ENCODE measurements around the gene FAM149B1. TPM values are rescaled to one million over a fixed set of nuclear protein-coding genes. Genes with fewer than 3 reads are reported as not detected.

Gene FAM149B1
- total RNA-seq, 1 experiment from 2014 or later: 22.8 TPM

- TF ChIP-seq CTCF (IDR thresholded peaks at IDR 0.05; ENCODE audit: unreplicated experiment): no peak
- no peak for DNase-seq (ENCODE audit: unreplicated experiment)
- H3K4me1 Mint-ChIP-seq (ENCODE audit: insufficient read depth, unreplicated experiment): peaks cover 39% of the 10 kb centered on the region
- no peaks in the 10 kb centered on the region for H3K9me3 Mint-ChIP-seq (ENCODE audit: unreplicated experiment)
- intact Hi-C loops (cut with micrococcal nuclease): no loop called here
- peaks cover 59% of the 10 kb centered on the region for H3K36me3 Mint-ChIP-seq (ENCODE audit: insufficient read depth, unreplicated experiment)
- no TSS peak for BruUV-seq (replicated peaks)
- H3K27me3 Mint-ChIP-seq (ENCODE audit: insufficient read depth, unreplicated experiment): no peaks in the 10 kb centered on the region
- POLR2A ChIA-PET: interaction anchor here (1.1 kb wide), 1 partner anchor 66 kb away, joined by 3 read pairs; no protein-coding TSS in a partner anchor
- H3K4me3 Mint-ChIP-seq (ENCODE audit: unreplicated experiment): no peak overlapping the region
- no peak overlapping the region for H3K27ac Mint-ChIP-seq (ENCODE audit: low read depth, unreplicated experiment)
- CTCF ChIA-PET: interaction anchor here (0.6 to 4.7 kb wide), 2 partner anchors 67 to 1082 kb away, joined by 5 to 66 read pairs; partner anchors contain the start of gene P4HA1
Observed at GRCh38 chr10:73161662-73162061, 6.3 kb upstream of the FAM149B1 start.

DNA sequence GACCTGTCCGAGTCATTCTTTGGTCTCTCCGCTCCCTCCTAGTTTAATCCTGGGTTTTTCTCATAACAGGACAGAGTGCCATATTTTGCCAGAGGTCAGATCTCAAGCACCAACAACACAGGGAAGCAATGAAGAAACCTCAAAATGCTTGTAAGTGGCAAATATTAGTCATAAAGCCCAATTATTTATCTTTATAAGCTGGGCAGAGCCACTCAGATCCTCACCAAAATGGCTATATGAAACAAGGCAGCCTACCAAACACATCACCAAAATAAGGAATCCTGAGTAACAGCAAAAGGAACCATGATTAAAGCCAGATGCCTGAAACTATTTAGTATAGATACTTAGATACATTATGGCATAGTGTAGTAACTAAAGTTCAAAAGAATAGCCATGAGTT lies 4.8 kb upstream of the FAM149B1 start:
- ChIA-PET CTCF (interaction anchor here (0.6 to 0.7 kb wide), 3 partner anchors 24 to 792 kb away, joined by 3 read pairs; no protein-coding TSS in a partner anchor), POLR2A (interaction anchor here (0.8 to 1.8 kb wide), 2 partner anchors 28 to 90 kb away, joined by 3 to 4 read pairs; no protein-coding TSS in a partner anchor)
- TF ChIP-seq CTCF (IDR thresholded peaks at IDR 0.05; ENCODE audit: unreplicated experiment): no peak
- H3K9me3 Mint-ChIP-seq (ENCODE audit: unreplicated experiment): no peaks in the 10 kb centered on the region
- BruUV-seq (replicated peaks): no TSS peak
- peaks cover 54% of the 10 kb centered on the region for H3K36me3 Mint-ChIP-seq (ENCODE audit: insufficient read depth, unreplicated experiment)
- H3K4me1 Mint-ChIP-seq (ENCODE audit: insufficient read depth, unreplicated experiment): peaks cover 42% of the 10 kb centered on the region
- intact Hi-C loops (cut with micrococcal nuclease): no loop called here
- H3K27ac Mint-ChIP-seq (ENCODE audit: low read depth, unreplicated experiment): no peak overlapping the region
- no peak overlapping the region for H3K4me3 Mint-ChIP-seq (ENCODE audit: unreplicated experiment)
- DNase-seq (ENCODE audit: unreplicated experiment): no peak
- H3K27me3 Mint-ChIP-seq (ENCODE audit: insufficient read depth, unreplicated experiment): no peaks in the 10 kb centered on the region

GRCh38 chr10:73166972-73167371 lies 947 bp upstream of the FAM149B1 start:
- Mint-ChIP-seq H3K27me3 (ENCODE audit: insufficient read depth, unreplicated experiment) (no peaks in the 10 kb centered on the region), H3K27ac (ENCODE audit: low read depth, unreplicated experiment) (peak overlapping the region; percentile 99), H3K36me3 (ENCODE audit: insufficient read depth, unreplicated experiment) (peaks cover 25% of the 10 kb centered on the region), H3K4me3 (ENCODE audit: unreplicated experiment) (peak overlapping the region; percentile 92), H3K4me1 (ENCODE audit: insufficient read depth, unreplicated experiment) (peaks cover 27% of the 10 kb centered on the region), H3K9me3 (ENCODE audit: unreplicated experiment) (no peaks in the 10 kb centered on the region)
- TF ChIP-seq CTCF (IDR thresholded peaks at IDR 0.05; ENCODE audit: unreplicated experiment): no peak
- CTCF ChIA-PET: interaction anchor here (1.0 to 1.4 kb wide), 2 partner anchors 15 to 70 kb away, joined by 4 to 5 read pairs; no protein-coding TSS in a partner anchor
- POLR2A ChIA-PET: interaction anchor here (0.8 to 4.4 kb wide), 8 partner anchors 8 to 246 kb away, joined by 3 to 44 read pairs (median 6); partner anchors contain the start of genes DNAJC9 and P4HA1
- DNase-seq (ENCODE audit: unreplicated experiment): no peak
- no TSS peak for BruUV-seq (replicated peaks)
- intact Hi-C loops (cut with micrococcal nuclease): no loop called here

- BruUV-seq (replicated peaks): TSS peak; percentile 64
- CTCF ChIA-PET: interaction anchor here (0.7 to 1.0 kb wide), 2 partner anchors 15 to 70 kb away, joined by 5 read pairs; partner anchors contain the start of gene P4HA1
Observed at GRCh38 chr10:73167458-73167782, 499 bp upstream of the FAM149B1 start.

More at GRCh38 chr10:73167458-73167782, 499 bp upstream of the FAM149B1 start:
- POLR2A ChIA-PET: interaction anchor here (0.8 to 4.4 kb wide), 10 partner anchors 9 to 246 kb away, joined by 3 to 44 read pairs (median 6); partner anchors contain the start of genes DNAJC9, MRPS16 and P4HA1
- peak overlapping the region; percentile 99 for H3K27ac Mint-ChIP-seq (ENCODE audit: low read depth, unreplicated experiment)
- intact Hi-C loops (cut with micrococcal nuclease): no loop called here
- no peak for DNase-seq (ENCODE audit: unreplicated experiment)
- no peak for TF ChIP-seq CTCF (IDR thresholded peaks at IDR 0.05; ENCODE audit: unreplicated experiment)
- H3K36me3 Mint-ChIP-seq (ENCODE audit: insufficient read depth, unreplicated experiment): peaks cover 21% of the 10 kb centered on the region
- peak overlapping the region; percentile 92 for H3K4me3 Mint-ChIP-seq (ENCODE audit: unreplicated experiment)
- H3K9me3 Mint-ChIP-seq (ENCODE audit: unreplicated experiment): no peaks in the 10 kb centered on the region
- peaks cover 24% of the 10 kb centered on the region for H3K4me1 Mint-ChIP-seq (ENCODE audit: insufficient read depth, unreplicated experiment)
- H3K27me3 Mint-ChIP-seq (ENCODE audit: insufficient read depth, unreplicated experiment): no peaks in the 10 kb centered on the region

Measured in MCF 10A (cell line).